AG09309 (cell line): Measurements from ENCODE around the gene AHNAK2.

Experiments used
- DNase-seq: peaks from one replicate; pipeline ENCODE4 v3.0.0-alpha.2; 2010; ENCODE audit warnings: low read depth
- H3K4me3 ChIP-seq: 2 replicates; pipeline ENCODE4 v1.5.1; 2011; ENCODE audit warnings: mild to moderate bottlenecking, low read depth, low read length, moderate library complexity; ENCODE audit not compliant: control insufficient read depth
- TF ChIP-seq, protein P1 (sequence below): IDR thresholded peaks from 2 replicates; pipeline ENCODE4 v1.5.1; 2011; ENCODE audit warnings: mild to moderate bottlenecking, low read depth, low read length, inconsistent platforms; ENCODE audit not compliant: insufficient read depth, control insufficient read depth; ENCODE audit errors: missing control alignments

AHNAK2 gene

DNA sequence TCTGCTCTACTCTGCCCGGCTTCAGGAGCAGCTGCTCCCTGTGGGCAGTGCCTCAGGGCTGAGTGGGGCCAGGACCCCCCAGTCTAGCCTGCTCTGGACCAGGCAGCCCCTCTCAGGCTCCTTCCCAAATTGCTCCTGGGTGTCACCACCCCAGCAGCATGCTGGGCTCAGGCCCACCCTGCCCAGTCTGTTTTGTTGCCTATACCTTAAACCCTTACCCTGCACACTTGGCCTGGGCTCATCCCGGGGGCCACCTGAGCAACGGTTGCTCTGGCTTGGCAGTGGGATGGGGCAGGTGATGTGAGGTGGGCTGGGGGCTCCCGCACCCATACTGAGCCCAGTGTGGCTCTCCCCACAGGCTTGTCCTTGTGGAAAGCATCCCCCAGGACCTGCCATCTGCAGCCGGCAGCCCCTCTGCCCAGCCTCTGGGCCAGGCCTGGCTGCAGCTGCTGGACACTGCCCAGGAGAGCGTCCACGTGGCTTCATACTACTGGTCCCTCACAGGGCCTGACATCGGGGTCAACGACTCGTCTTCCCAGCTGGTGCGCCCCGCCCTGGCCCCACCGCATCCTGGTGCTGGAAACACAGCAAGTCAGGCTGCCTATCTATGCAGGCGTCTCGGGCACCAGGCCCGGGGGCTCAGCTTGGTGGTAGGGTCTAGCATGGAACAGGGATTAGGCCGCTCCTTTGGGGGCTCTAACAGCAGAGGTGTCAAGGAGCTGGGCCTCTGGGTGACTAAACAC lies 49.6 kb downstream of the AHNAK2 start:
- no peak for DNase-seq
- no peak overlapping the region for H3K4me3 ChIP-seq
- TF ChIP-seq, protein P1, sequence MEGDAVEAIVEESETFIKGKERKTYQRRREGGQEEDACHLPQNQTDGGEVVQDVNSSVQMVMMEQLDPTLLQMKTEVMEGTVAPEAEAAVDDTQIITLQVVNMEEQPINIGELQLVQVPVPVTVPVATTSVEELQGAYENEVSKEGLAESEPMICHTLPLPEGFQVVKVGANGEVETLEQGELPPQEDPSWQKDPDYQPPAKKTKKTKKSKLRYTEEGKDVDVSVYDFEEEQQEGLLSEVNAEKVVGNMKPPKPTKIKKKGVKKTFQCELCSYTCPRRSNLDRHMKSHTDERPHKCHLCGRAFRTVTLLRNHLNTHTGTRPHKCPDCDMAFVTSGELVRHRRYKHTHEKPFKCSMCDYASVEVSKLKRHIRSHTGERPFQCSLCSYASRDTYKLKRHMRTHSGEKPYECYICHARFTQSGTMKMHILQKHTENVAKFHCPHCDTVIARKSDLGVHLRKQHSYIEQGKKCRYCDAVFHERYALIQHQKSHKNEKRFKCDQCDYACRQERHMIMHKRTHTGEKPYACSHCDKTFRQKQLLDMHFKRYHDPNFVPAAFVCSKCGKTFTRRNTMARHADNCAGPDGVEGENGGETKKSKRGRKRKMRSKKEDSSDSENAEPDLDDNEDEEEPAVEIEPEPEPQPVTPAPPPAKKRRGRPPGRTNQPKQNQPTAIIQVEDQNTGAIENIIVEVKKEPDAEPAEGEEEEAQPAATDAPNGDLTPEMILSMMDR, result no peak

DNA sequence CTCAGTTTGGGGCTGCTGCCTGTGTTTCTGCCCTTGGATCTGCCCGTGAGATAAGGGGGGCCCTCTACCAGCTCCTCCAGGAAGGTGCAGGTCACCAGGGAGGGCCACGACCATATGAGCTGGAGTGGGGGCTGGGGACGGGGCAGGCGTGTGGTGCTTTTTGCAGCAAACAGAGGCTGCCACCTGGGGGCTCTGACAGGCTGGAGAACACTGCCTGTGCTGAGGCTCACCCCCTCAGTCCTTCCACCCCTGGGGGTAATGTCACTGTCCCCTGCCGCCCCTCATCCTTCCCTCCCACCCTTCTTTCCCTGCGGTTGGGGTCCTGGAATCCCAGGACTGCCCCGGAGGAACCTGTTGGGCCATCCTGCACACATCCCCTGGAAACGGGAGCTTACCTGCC lies 50.3 kb downstream of the AHNAK2 start:
- DNase-seq, result no peak
- no peak overlapping the region for H3K4me3 ChIP-seq
- TF ChIP-seq, protein P1, result no peak

DNA sequence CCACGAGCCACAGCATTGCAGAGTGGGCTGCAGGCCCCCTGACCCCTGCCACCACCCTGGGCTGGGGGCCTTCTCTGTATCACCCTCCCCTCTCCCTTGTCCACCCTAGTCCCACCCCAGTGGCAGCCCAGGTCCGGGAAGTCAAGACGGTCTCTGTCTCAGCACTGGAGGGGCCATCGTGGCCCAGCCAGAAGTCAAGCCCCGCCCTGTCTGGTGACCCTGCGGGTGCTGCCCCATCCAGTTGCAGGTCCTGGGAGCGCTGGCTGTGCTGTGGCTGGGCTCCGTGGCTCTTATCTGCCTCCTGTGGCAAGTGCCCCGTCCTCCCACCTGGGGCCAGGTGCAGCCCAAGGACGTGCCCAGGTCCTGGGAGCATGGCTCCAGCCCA lies 50.8 kb downstream of the AHNAK2 start:
- no peak for DNase-seq
- TF ChIP-seq, protein P1, result no peak
- no peak overlapping the region for H3K4me3 ChIP-seq

DNA sequence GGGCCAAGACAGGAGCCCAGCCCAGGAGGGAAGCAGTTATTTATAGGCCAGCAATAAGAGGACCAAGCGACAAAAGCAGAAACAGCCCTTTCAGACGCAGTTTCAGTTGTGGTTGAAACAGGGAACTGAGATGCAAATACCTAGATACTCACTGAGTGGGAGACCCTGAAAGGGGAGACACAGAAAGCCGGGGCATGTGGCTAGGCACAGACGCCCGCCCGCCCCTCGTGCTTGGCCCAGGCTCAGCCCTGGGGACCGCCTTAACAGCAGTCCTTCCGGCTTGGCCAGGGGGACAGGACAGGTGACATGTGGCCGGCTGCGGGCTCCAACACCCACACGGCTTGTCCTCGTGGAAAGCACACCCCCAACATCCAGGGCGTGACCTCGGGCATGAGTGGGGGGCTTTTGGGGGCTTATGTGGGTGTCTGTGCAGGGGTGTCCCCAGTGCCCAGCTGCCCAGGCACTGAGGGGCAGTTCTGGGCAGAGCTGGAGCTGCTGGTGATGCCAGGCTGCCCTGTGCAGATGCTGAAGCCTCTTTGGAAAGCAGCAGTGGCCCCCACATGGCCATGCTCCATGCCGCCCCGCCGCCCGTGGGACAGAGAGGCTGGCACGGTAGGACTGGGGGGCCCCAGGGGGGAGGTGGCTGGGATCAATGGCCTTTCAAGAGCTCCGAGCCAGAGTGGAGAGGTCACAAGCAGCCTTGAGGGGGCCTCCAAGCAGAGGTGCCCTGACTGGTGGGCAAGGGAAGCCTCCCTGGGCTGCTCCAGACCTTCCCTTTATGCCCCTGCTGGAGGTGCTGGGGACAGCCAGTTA lies 51.3 kb downstream of the AHNAK2 start:
- DNase-seq, result no peak
- TF ChIP-seq, protein P1, result peak; percentile 3
- no peak overlapping the region for H3K4me3 ChIP-seq

DNA sequence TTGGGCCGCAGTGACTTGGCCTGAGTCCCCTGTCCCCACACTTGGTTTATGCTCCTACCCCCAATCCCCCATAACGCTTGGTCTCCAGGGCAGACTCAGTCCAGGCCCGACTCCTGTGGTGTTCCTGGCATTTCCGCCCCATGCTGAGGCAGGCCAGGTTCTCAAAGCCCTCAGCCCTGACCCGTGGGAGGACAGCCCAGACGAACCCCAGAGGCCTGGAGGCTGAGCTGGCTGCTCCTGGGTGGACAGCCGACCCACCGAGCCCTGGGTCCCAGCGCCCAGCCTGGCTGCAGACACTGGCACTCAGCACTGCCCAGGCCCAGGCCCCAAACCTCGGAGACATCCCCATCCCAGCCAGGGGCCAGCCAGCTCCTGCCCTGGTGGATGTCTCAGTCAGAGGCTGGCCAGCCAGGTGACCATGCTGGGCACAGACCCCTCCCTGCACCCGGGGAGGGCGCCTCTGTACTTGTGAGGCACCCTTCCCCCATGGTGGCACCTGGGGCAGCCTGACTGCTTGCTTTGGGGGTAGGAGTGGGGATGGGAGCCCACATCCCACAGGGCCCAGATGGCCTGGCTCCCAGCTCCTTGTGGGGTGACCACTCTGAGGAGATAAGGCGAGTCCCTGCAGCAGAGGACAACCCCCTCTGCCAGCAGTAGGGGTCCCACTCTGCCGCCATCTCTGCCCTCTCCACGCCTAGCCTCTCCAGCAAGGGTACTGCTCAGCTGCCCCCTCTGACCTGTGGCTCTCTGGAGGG lies 52.1 kb downstream of the AHNAK2 start:
- TF ChIP-seq, protein P1, result no peak
- no peak overlapping the region for H3K4me3 ChIP-seq
- DNase-seq, result no peak

DNA sequence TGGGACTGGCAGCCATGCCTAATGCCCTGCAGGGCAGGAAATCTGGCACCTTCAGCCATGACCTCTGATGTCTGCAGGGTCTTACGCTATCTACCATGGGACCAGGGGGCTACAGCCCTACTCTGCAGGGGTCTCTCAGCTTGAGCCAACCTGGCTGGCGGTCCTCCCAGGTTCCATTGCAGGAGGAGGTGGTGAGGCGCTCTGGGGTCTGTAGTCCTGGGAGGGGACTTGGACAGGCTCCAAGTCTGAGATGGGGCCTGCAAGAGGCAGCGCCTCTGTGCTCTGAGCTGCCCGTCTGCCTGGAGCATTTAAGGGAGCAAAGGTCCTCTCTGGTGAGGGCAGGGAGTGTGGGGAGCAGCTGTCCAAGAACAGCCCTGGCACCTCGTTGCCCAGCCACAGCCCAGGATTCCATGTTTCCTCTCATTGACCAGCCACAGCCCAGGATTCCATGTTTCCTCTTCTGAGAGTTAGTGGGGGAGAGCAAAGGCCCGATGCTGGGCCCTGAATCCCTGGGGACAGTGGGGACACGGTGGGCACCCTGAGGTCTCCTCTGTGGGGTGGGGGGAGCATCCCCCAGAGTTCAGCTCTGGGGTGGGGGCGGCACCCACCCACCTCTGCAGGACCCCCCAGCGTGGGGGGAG lies 52.8 kb downstream of the AHNAK2 start:
- H3K4me3 ChIP-seq, result no peak overlapping the region
- no peak for DNase-seq
- TF ChIP-seq, protein P1, result no peak
